ENCODE measurements around the gene THSD4. TPM values are rescaled to one million over a fixed set of nuclear protein-coding genes. Genes with fewer than 3 reads are reported as not detected.
A peak's percentile ranks its signal among the peaks of the same experiment; 100 is the strongest.

Gene THSD4
- total RNA-seq, 1 donor, result 50.9 TPM

- no peak overlapping the region for H3K4me3 ChIP-seq (ENCODE audit: low read depth, low read length)
- TF ChIP-seq CTCF (IDR thresholded peaks at IDR 0.05; ENCODE audit: insufficient read depth, low read length), result no peak
- no peak for DNase-seq (ENCODE audit: low read depth)
Observed at GRCh38 chr15:71627604-71628003, 512.3 kb downstream of the THSD4 start.

GRCh38 chr15:71628988-71629770, 513.9 kb downstream of the THSD4 start:
- no peak overlapping the region for H3K4me3 ChIP-seq (ENCODE audit: low read depth, low read length)
- DNase-seq (ENCODE audit: low read depth), result no peak
- TF ChIP-seq CTCF (IDR thresholded peaks at IDR 0.05; ENCODE audit: insufficient read depth, low read length), result no peak

GRCh38 chr15:71629781-71630474, 514.7 kb downstream of the THSD4 start:
- no peak for TF ChIP-seq CTCF (IDR thresholded peaks at IDR 0.05; ENCODE audit: insufficient read depth, low read length)
- H3K4me3 ChIP-seq (ENCODE audit: low read depth, low read length), result no peak overlapping the region
- DNase-seq (ENCODE audit: low read depth), result peak; percentile 22

- no peak overlapping the region for H3K4me3 ChIP-seq (ENCODE audit: low read depth, low read length)
- TF ChIP-seq CTCF (IDR thresholded peaks at IDR 0.05; ENCODE audit: insufficient read depth, low read length), result no peak
- DNase-seq (ENCODE audit: low read depth), result no peak
Observed at GRCh38 chr15:71630475-71630809, 515.2 kb downstream of the THSD4 start.

GRCh38 chr15:71632576-71633195, 517.4 kb downstream of the THSD4 start:
- no peak for TF ChIP-seq CTCF (IDR thresholded peaks at IDR 0.05; ENCODE audit: insufficient read depth, low read length)
- no peak for DNase-seq (ENCODE audit: low read depth)
- H3K4me3 ChIP-seq (ENCODE audit: low read depth, low read length), result no peak overlapping the region

- peak; percentile 48 for DNase-seq (ENCODE audit: low read depth)
- TF ChIP-seq CTCF (IDR thresholded peaks at IDR 0.05; ENCODE audit: insufficient read depth, low read length), result no peak
Observed at GRCh38 chr15:71634820-71635560, 519.7 kb downstream of the THSD4 start.

More at GRCh38 chr15:71634820-71635560, 519.7 kb downstream of the THSD4 start:
- no peak overlapping the region for H3K4me3 ChIP-seq (ENCODE audit: low read depth, low read length)

Data from fibroblast of the aortic adventitia (primary cell).